Transverse colon (tissue), 4 donors: ENCODE measurements around the gene ZNF335.

Experiments used
- CTCF ChIP-seq, 5 experiments: fragments of 200-600 bp in 3 of 5; fragments of 450-650 bp in 2 of 5; sonication (generic) in 3 of 5; IDR thresholded peaks; 1 replicate in 2 of 5; 2 replicates in 3 of 5; pipeline ENCODE4 v1.5.1; 2016 to 2017; ENCODE audit warnings: antibody characterized with exemption in 5 of 5, inconsistent platforms in 3 of 5, mild to moderate bottlenecking in 2 of 5, moderate library complexity in 1 of 5
- EP300 ChIP-seq: sonication (generic); formaldehyde crosslinking; IDR thresholded peaks from one replicate; pipeline ENCODE4 v1.6.1; 2017; ENCODE audit warnings: antibody characterized with exemption, low read depth
- POLR2A ChIP-seq: fragments of 450-650 bp; IDR thresholded peaks from one replicate; pipeline ENCODE4 v1.6.1; 2016; ENCODE audit warnings: antibody characterized with exemption, mild to moderate bottlenecking, moderate library complexity
- POLR2AphosphoS5 ChIP-seq, 3 donors: sonication (generic); formaldehyde crosslinking; IDR thresholded peaks; one replicate each; pipeline ENCODE4 v1.6.1; 2016; ENCODE audit warnings: antibody characterized with exemption in 3 of 3

GRCh38 chr20:45918182-45918737, 53.7 kb downstream of the ZNF335 start:
- TF ChIP-seq CTCF (IDR thresholded peaks at IDR 0.05) = no peak
- TF ChIP-seq EP300 = no peak
- TF ChIP-seq POLR2A = no peak
- peak in 1 of 3 donors; percentile 48 for TF ChIP-seq POLR2AphosphoS5 (IDR thresholded peaks at IDR 0.05)
